Measurements from ENCODE around the gene GPR162. TPM values are rescaled to one million over a fixed set of nuclear protein-coding genes. Genes with fewer than 3 reads are reported as not detected.

GPR162 gene
- total and polyA plus RNA-seq, 4 experiments from 2014 or later, result 0.32 TPM; not detected in 3

DNA sequence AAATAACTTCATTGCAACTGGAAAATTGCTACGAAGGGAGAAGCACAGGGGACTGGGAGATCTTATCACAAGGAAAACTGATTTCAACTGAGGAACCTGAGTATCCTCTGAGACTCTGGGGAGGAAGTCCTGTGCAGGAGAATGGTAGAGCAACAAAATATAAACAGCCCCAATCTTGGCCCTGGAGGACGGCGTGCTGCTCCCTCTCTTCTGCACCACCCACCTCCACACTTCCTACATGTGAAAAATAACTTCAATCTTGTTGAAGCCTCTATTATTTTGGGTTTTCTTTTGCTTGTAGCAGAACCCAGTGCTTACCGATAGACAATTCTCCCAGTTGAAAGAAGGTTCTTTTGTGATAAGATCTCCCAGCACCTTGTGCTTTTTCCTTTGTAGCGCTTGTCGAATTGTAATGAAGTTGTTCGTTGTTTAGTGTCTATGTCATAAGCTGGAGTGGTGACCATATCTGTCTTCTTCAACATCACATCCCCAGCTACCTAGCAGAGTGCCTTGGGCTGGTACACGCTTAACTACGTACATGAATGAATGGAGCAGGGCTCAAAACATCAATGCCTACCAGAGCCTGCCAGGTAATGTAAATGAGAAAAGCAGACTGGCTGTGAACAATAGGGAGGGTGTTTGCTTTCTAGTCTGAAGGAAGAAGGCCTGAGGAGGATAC, 35.1 kb upstream of the GPR162 start:
- no peaks in the 10 kb centered on the region for H3K9me3 Mint-ChIP-seq
- Histone ChIP-seq H3K9me3 (ENCODE audit: control insufficient read depth in 1 of 2, low read length in 2 of 2) (no peaks in the 10 kb centered on the region), H3K4me1 (ENCODE audit: insufficient read depth, low read length) (peaks cover 52% of the 10 kb centered on the region), H3K27me3 (ENCODE audit: insufficient read depth, low read length) (no peaks in the 10 kb centered on the region), H3K27ac (ENCODE audit: low read depth, low read length) (peak overlapping the region; percentile 70), H3K4me3 (ENCODE audit: low read length in 2 of 2) (peak overlapping the region in 1 of 2 donors; percentile 36), H3K36me3 (ENCODE audit: insufficient read depth, low read length) (no peaks in the 10 kb centered on the region)
- peak; percentile 61 to 75 (median 68) for DNase-seq
- peaks cover 0 to 11% of the 10 kb centered on the region in 2 donors for H3K36me3 Mint-ChIP-seq
- ChIA-PET CTCF (ENCODE audit: partially characterized antibody) (interaction anchor here (1.3 to 28.3 kb wide), 7 partner anchors 9 to 83 kb away, joined by 3 to 343 read pairs (median 13); partner anchors contain the start of genes GPR162, LAG3, MLF2 and P3H3), POLR2A (ENCODE audit: partially characterized antibody) (interaction anchor here (0.6 to 2.2 kb wide), 12 partner anchors 9 to 181 kb away, joined by 3 to 21 read pairs (median 5); partner anchors contain the start of genes GPR162, MLF2, P3H3 and PTMS)
- H3K4me1 Mint-ChIP-seq, result peaks cover 27 to 79% (median 57%) of the 10 kb centered on the region in 4 donors
- H3K4me3 Mint-ChIP-seq, result peak overlapping the region; percentile 65 to 87 (median 73)
- intact Hi-C loops (cut with micrococcal nuclease), result loop anchor here (10.0 kb wide), 1 partner anchor 362 kb away; no protein-coding TSS in a partner anchor
- H3K27me3 Mint-ChIP-seq, result no peaks in the 10 kb centered on the region
- peak overlapping the region; percentile 89 to 97 (median 96) for H3K27ac Mint-ChIP-seq

DNA sequence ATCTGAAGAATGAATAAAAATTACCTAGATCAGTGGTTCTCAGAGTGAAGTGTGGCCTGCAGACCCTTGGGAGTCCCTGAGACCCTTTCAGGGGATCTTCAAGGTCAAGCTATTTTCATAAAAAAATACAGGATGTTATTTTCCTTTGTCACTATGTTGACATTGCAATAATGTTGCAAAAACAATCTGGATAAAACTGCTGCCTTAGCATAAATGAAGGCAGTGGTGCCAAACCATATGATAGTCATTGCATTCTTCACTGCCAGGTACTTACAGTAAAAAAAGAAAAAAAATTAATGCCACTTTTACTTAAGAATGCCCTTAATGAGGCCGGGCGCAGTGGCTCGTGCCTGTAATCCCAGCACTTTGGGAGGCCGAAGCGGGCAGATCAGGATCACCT, 34.3 kb upstream of the GPR162 start:
- Mint-ChIP-seq H3K9me3 (no peaks in the 10 kb centered on the region), H3K27me3 (no peaks in the 10 kb centered on the region), H3K36me3 (peaks cover 0 to 15% of the 10 kb centered on the region in 2 donors), H3K4me1 (peaks cover 31 to 86% (median 60%) of the 10 kb centered on the region in 4 donors), H3K27ac (peak overlapping the region; percentile 89 to 97 (median 96)), H3K4me3 (peak overlapping the region in 7 of 8 donors; percentile 65 to 87 (median 74))
- intact Hi-C loops (cut with micrococcal nuclease), result loop anchor here (10.0 kb wide), 1 partner anchor 363 kb away; no protein-coding TSS in a partner anchor
- no peaks in the 10 kb centered on the region for H3K9me3 ChIP-seq (ENCODE audit: control insufficient read depth in 1 of 2, low read length in 2 of 2)
- H3K27ac ChIP-seq (ENCODE audit: low read depth, low read length), result peak overlapping the region; percentile 70
- no peak overlapping the region for H3K4me3 ChIP-seq (ENCODE audit: low read length in 2 of 2)
- CTCF ChIA-PET (ENCODE audit: partially characterized antibody), result interaction anchor here (1.3 to 28.3 kb wide), 6 partner anchors 10 to 83 kb away, joined by 3 to 343 read pairs (median 38); partner anchors contain the start of genes GPR162, LAG3, MLF2 and P3H3
- H3K4me1 ChIP-seq (ENCODE audit: insufficient read depth, low read length), result peaks cover 54% of the 10 kb centered on the region
- no peaks in the 10 kb centered on the region for H3K36me3 ChIP-seq (ENCODE audit: insufficient read depth, low read length)
- POLR2A ChIA-PET (ENCODE audit: partially characterized antibody), result interaction anchor here (0.7 to 2.5 kb wide), 12 partner anchors 9 to 182 kb away, joined by 3 to 21 read pairs (median 5); partner anchors contain the start of genes GPR162, MLF2, P3H3 and USP5
- no peak for DNase-seq
- H3K27me3 ChIP-seq (ENCODE audit: insufficient read depth, low read length), result no peaks in the 10 kb centered on the region

DNA sequence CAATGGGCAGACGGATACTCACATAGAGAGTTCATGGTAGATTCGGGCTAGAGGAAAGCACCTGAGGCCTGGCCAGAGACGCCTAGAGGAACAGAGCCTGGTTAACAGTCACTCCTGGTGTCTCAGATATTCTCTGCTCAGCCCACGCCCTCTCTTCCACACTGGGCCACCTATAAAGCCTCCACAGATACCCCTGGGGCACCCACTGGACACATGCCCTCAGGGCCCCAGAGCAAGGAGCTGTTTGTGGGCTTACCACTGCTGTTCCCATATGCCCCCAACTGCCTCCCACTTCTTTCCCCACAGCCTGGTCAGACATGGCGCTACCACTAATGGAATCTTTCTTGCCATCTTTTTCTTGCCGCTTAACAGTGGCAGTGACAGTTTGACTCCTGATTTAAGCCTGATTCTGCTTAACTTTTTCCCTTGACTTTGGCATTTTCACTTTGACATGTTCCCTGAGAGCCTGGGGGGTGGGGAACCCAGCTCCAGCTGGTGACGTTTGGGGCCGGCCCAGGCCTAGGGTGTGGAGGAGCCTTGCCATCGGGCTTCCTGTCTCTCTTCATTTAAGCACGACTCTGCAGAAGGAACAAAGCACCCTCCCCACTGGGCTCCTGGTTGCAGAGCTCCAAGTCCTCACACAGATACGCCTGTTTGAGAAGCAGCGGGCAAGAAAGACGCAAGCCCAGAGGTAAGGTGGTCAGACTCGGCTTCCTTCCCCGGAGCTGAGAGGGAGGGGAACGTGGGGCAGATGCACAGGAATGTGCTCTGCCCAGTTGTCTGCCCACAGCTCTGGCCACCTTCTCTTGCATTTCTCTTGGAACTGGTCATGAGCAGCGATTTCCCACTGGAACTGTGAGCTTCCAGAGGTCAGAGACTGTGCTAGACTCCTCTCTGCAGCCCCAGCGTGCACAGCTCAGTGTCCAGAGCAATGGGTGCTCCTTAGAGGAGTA, 32.4 kb upstream of the GPR162 start, which contains the start of gene CD4:
TSS of gene CD4 (plus strand) at position 557 of the 953 bp plus-strand sequence. CDS start 10,611 bp downstream, outside the sequence.
- Mint-ChIP-seq H3K27me3 (no peaks in the 10 kb centered on the region), H3K36me3 (peaks cover 0 to 29% of the 10 kb centered on the region in 2 donors), H3K4me1 (peaks cover 41 to 95% (median 64%) of the 10 kb centered on the region in 4 donors), H3K9me3 (no peaks in the 10 kb centered on the region), H3K27ac (peak within 1 kb of the TSS; percentile 90 to 99 (median 98)), H3K4me3 (peak within 1 kb of the TSS; percentile 95 to 99 (median 98))
- no peaks in the 10 kb centered on the region for H3K36me3 ChIP-seq (ENCODE audit: insufficient read depth, low read length)
- H3K4me3 ChIP-seq (ENCODE audit: low read length in 2 of 2), result peak within 1 kb of the TSS; percentile 79 to 95
- intact Hi-C loops (cut with micrococcal nuclease), result loop anchor here (10.0 kb wide), 1 partner anchor 364 kb away; no protein-coding TSS in a partner anchor
- ChIA-PET POLR2A (ENCODE audit: partially characterized antibody) (interaction anchor here (0.6 to 2.8 kb wide), 37 partner anchors 9 to 327 kb away, joined by 3 to 36 read pairs (median 4); partner anchors contain the start of genes C12orf57, COPS7A, GPR162 and LAG3), CTCF (ENCODE audit: partially characterized antibody) (interaction anchor here (0.8 to 28.3 kb wide), 10 partner anchors 9 to 105 kb away, joined by 3 to 303 read pairs (median 8); partner anchors contain the start of genes GPR162, LAG3, MLF2 and P3H3)
- peak; percentile 78 to 87 (median 79) for DNase-seq
- no peaks in the 10 kb centered on the region for H3K9me3 ChIP-seq (ENCODE audit: control insufficient read depth in 1 of 2, low read length in 2 of 2)
- H3K27ac ChIP-seq (ENCODE audit: low read depth, low read length), result peak within 1 kb of the TSS; percentile 83
- H3K4me1 ChIP-seq (ENCODE audit: insufficient read depth, low read length), result peaks cover 63% of the 10 kb centered on the region
- H3K27me3 ChIP-seq (ENCODE audit: insufficient read depth, low read length), result no peaks in the 10 kb centered on the region

DNA sequence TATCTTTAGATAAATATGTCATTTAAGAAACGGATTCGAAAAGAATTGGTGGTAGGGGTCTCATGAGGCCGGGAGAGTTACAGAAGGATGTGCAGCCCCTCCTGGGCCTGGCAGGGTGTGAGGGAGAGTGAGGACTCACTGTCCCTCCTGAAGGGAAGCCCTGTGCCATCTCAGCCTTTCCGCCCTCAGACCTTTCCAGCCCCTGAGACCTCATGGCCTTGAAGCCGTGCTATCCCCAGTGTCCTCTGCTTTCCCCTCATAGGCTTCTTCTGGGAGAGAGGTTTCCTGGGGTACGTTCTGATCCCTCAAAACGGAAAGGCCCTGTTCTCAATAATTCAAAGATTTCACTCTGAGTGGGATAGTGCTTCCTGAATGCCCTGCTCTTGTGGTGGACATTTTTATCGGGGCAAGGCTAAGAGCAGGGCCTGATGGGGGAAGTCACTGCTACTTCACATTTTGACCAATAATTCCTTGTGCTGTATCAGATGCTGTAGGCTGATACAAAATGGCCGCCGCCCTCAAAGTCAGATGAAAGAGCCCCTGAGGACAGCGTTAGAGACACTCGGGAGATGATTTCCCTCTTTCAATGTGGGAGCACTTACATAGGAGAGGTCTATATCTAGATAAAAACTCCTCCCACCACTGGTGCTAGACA, 31.0 kb upstream of the GPR162 start:
- Mint-ChIP-seq H3K9me3 (no peaks in the 10 kb centered on the region), H3K27ac (peak overlapping the region; percentile 90 to 99 (median 98)), H3K27me3 (no peaks in the 10 kb centered on the region), H3K36me3 (peaks cover 9 to 41% of the 10 kb centered on the region in 2 donors), H3K4me3 (peak overlapping the region; percentile 95 to 99 (median 98)), H3K4me1 (peaks cover 47 to 94% (median 64%) of the 10 kb centered on the region in 4 donors)
- intact Hi-C loops (cut with micrococcal nuclease), result loop anchor here (1.0 kb wide), 1 partner anchor 37 kb away; the partner anchor contains the start of gene MLF2
- Histone ChIP-seq H3K9me3 (ENCODE audit: control insufficient read depth in 1 of 2, low read length in 2 of 2) (no peaks in the 10 kb centered on the region), H3K27me3 (ENCODE audit: insufficient read depth, low read length) (no peaks in the 10 kb centered on the region), H3K4me3 (ENCODE audit: low read length in 2 of 2) (peak overlapping the region; percentile 79 to 95), H3K36me3 (ENCODE audit: insufficient read depth, low read length) (peaks cover 11% of the 10 kb centered on the region), H3K27ac (ENCODE audit: low read depth, low read length) (peak overlapping the region; percentile 83), H3K4me1 (ENCODE audit: insufficient read depth, low read length) (peaks cover 60% of the 10 kb centered on the region)
- ChIA-PET CTCF (ENCODE audit: partially characterized antibody) (interaction anchor here (1.7 to 28.3 kb wide), 9 partner anchors 10 to 106 kb away, joined by 3 to 303 read pairs (median 21); partner anchors contain the start of genes COPS7A, GPR162, LAG3 and MLF2), POLR2A (ENCODE audit: partially characterized antibody) (interaction anchor here (1.1 to 3.6 kb wide), 22 partner anchors 8 to 187 kb away, joined by 3 to 36 read pairs (median 17); partner anchors contain the start of genes CDCA3, COPS7A, GPR162 and LAG3)
- peak; percentile 51 to 66 (median 55) for DNase-seq

DNA sequence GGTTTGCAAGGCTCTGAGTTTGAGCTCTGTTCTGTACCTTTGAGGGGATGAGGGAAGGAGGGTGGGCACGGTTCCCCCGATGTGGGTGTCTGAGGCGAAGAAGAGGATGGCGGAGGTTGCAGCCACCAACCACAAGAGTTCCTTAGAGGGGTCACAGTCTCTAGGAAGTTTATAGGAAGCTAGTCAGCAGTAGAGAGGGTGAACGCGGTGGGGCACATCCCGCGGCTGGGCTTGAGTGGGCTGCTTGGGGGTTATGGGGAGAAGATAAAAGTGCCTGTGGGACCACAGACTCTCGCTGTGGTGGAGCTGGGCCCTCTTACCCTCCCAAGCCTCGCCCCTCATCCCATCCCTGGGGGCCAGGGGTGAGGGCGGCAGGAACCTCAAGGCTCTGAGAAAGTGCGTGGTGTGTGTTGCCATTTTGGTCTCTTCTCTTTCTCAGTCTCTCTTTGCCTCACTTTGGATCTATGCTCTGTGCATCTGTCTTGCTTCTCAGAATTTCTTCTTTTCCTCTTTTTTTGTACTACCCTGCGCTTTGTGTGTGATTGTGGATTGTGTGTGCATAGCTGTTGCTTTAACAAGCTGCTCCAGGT, 29.6 kb upstream of the GPR162 start:
- intact Hi-C loops (cut with micrococcal nuclease), result loop anchor here (2.0 kb wide), 2 partner anchors 25 to 33 kb away; partner anchors contain the start of gene PTMS
- POLR2A ChIA-PET (ENCODE audit: partially characterized antibody), result interaction anchor here (0.8 to 3.6 kb wide), 28 partner anchors 10 to 340 kb away, joined by 3 to 29 read pairs (median 6); partner anchors contain the start of genes C12orf57, CDCA3, COPS7A and GAPDH
- CTCF ChIA-PET (ENCODE audit: partially characterized antibody), result interaction anchor here (0.6 to 28.3 kb wide), 14 partner anchors 9 to 234 kb away, joined by 3 to 303 read pairs (median 8); partner anchors contain the start of genes COPS7A, GPR162, MLF2 and NOP2
- peak overlapping the region; percentile 79 for H3K4me3 ChIP-seq (ENCODE audit: low read length in 2 of 2)
- H3K36me3 Mint-ChIP-seq, result peaks cover 16 to 54% of the 10 kb centered on the region in 2 donors
- H3K4me1 Mint-ChIP-seq, result peaks cover 49 to 92% (median 66%) of the 10 kb centered on the region in 4 donors
- H3K9me3 Mint-ChIP-seq, result no peaks in the 10 kb centered on the region
- peak overlapping the region; percentile 95 to 99 (median 98) for H3K4me3 Mint-ChIP-seq
- H3K27ac ChIP-seq (ENCODE audit: low read depth, low read length), result peak overlapping the region; percentile 83
- H3K36me3 ChIP-seq (ENCODE audit: insufficient read depth, low read length), result peaks cover 26% of the 10 kb centered on the region
- H3K27me3 ChIP-seq (ENCODE audit: insufficient read depth, low read length), result no peaks in the 10 kb centered on the region
- peak overlapping the region; percentile 90 to 99 (median 98) for H3K27ac Mint-ChIP-seq
- H3K4me1 ChIP-seq (ENCODE audit: insufficient read depth, low read length), result peaks cover 59% of the 10 kb centered on the region
- DNase-seq, result no peak
- no peaks in the 10 kb centered on the region for H3K27me3 Mint-ChIP-seq
- no peaks in the 10 kb centered on the region for H3K9me3 ChIP-seq (ENCODE audit: control insufficient read depth in 1 of 2, low read length in 2 of 2)

Data from CD4-positive, alpha-beta memory T cell (primary cell).